Epithelial cell of esophagus (primary cell): ENCODE data around the gene ANGPTL5.

Source experiments
- DNase-seq: peaks from one replicate; pipeline ENCODE4 v3.0.0; 2010; ENCODE audit warnings: low read depth
- H3K4me3 ChIP-seq: 2 replicates; pipeline ENCODE4 v1.5.1; 2011; ENCODE audit warnings: mild to moderate bottlenecking, low read length, control low read depth
- TF ChIP-seq, protein P1 (sequence below): IDR thresholded peaks from 2 replicates; pipeline ENCODE4 v1.5.1; 2011; ENCODE audit warnings: low read depth, mild to moderate bottlenecking, low read length, control low read depth, inconsistent platforms; ENCODE audit not compliant: insufficient read depth; ENCODE audit errors: missing control alignments

ANGPTL5 gene

DNA sequence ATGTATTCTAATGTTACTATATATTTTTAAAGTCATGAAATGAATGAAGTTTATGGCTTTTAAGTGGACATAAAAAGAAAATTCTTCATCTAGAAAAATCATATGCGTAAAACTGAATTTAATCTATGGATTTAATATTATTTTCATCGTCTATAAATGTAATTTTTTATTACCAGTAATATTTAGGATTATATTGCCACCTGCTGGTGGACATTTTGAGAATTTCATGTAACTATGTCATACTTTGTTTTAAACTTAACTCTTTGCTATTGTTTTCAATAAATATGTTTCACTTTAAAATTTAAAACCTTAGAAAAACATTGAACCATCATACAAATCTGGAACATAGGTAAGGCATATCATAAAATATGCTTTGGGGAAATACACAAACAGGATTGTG lies 68.1 kb downstream of the ANGPTL5 start:
- no peak overlapping the region for H3K4me3 ChIP-seq
- DNase-seq, result peak; percentile 38
- TF ChIP-seq, protein P1, sequence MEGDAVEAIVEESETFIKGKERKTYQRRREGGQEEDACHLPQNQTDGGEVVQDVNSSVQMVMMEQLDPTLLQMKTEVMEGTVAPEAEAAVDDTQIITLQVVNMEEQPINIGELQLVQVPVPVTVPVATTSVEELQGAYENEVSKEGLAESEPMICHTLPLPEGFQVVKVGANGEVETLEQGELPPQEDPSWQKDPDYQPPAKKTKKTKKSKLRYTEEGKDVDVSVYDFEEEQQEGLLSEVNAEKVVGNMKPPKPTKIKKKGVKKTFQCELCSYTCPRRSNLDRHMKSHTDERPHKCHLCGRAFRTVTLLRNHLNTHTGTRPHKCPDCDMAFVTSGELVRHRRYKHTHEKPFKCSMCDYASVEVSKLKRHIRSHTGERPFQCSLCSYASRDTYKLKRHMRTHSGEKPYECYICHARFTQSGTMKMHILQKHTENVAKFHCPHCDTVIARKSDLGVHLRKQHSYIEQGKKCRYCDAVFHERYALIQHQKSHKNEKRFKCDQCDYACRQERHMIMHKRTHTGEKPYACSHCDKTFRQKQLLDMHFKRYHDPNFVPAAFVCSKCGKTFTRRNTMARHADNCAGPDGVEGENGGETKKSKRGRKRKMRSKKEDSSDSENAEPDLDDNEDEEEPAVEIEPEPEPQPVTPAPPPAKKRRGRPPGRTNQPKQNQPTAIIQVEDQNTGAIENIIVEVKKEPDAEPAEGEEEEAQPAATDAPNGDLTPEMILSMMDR, result no peak

DNA sequence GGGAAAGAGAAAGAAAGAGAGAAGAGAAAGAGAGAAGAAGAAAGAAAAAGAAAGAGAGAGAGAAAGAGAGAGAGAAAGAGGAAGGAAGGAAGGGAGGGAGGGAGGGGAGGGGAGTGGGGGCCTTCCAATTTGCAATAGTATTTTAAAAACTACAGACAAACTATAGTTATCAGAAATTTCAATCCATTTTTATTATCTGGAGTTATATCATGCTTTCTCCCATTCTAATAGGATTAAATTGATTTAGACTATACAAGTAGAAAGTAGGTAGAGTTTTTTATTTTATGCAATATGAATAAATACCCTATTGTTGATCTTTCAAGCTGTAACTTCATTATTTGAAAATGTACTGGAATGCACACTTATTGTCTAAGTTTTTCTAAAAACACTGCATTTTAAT lies 71.7 kb downstream of the ANGPTL5 start:
- TF ChIP-seq, protein P1, result no peak
- H3K4me3 ChIP-seq, result no peak overlapping the region
- no peak for DNase-seq

DNA sequence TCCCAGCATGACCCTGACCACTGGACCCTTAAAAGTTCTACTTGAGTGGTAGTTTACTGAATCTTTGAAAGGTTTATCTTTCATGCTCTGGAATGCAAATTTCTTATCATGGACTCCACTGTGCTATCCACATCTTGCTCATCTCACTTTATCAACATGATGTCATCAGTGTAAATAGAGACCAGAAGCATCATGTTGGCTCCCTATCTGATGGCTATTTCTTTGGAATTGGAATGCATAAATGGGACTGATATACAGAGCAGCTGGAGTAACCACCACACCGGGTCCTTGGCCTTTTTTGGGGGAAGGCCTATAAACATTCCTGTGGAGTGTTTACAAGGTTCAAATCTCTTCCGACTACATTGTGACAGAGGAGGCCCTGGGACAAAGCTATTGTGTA lies 75.6 kb downstream of the ANGPTL5 start:
- DNase-seq, result no peak
- no peak overlapping the region for H3K4me3 ChIP-seq
- TF ChIP-seq, protein P1, result no peak
